Amygdala (tissue), 56 donors: ENCODE data around the gene EPN3.

Experiments used
- DNase-seq, 56 donors: peaks; one replicate each; lab custom pipeline; 2025; lab: John Stamatoyannopoulos, UW

The EPN3 gene

DNA sequence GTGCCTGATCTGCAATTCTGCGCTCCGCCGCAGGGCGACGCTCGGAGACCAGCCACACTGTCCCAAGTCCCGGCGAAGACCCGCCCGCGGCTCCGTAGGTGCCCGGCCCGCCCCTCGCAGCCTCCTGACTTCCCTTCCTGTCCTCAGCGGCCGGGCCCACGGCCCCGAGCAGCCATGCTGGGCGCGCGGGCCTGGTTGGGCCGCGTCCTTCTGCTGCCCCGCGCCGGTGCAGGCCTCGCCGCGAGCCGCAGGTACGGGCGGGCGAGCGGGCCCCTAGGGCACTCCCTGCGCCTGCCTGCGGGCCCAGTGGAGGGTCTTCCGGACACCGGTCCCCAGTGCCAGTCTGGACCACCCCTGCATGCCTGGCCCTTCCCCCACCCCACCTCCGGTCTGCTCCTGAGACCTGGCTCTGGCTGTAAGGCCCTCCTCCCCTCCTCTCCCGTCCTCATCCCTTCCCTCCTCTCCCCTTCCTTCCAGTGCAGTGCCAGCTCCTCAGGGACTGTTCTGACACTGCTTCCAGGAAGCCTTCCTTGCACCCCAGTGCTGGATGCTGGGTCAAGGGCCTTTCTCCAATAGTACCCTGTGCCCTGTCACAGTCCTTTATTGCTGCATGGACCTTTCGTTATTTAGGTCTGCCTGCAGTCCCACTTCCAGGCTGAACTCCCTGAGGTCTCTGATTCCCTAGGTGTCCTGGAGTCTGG, 14.7 kb downstream of the EPN3 start, which contains the start of gene SPATA20:
TSS of gene SPATA20 (plus strand) at position 140 of the 701 bp plus-strand sequence. CDS start at position 175, 35 bp downstream.
- DNase-seq = peak in 55 of 56 donors; percentile 19 to 89 (median 67)

GRCh38 chr17:50547736-50548083, 15.2 kb downstream of the EPN3 start:
- DNase-seq = no peak

DNA sequence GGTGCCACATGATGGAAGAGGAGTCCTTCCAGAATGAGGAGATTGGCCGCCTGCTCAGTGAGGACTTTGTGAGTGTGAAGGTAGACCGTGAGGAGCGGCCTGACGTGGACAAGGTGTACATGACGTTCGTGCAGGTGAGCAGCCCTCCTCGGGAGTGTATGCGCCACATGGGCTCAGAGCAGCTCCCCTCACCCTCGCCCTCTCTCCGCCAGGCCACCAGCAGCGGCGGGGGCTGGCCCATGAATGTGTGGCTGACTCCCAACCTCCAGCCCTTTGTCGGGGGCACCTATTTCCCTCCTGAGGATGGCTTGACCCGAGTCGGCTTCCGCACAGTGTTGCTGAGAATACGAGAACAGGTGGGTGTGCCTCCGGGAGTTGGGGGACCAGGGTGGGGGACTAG, 16.3 kb downstream of the EPN3 start:
- no peak for DNase-seq

GRCh38 chr17:50549256-50549941, 16.9 kb downstream of the EPN3 start:
- DNase-seq = no peak

DNA sequence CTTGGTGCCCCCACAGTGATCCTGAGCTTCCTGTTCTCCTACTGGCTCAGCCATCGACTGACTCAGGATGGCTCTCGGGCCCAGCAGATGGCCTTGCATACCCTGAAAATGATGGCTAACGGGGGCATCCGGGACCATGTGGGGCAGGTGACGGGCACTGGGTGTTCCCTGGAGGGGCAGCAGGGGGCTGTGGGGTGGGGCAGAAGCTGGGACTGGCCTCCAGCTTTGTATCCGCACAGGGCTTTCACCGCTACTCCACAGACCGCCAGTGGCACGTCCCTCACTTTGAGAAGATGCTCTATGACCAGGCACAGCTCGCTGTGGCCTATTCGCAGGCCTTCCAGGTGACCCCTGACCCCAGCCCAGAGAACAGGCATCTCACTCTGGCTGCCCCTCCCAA, 17.4 kb downstream of the EPN3 start:
- DNase-seq = no peak

DNA sequence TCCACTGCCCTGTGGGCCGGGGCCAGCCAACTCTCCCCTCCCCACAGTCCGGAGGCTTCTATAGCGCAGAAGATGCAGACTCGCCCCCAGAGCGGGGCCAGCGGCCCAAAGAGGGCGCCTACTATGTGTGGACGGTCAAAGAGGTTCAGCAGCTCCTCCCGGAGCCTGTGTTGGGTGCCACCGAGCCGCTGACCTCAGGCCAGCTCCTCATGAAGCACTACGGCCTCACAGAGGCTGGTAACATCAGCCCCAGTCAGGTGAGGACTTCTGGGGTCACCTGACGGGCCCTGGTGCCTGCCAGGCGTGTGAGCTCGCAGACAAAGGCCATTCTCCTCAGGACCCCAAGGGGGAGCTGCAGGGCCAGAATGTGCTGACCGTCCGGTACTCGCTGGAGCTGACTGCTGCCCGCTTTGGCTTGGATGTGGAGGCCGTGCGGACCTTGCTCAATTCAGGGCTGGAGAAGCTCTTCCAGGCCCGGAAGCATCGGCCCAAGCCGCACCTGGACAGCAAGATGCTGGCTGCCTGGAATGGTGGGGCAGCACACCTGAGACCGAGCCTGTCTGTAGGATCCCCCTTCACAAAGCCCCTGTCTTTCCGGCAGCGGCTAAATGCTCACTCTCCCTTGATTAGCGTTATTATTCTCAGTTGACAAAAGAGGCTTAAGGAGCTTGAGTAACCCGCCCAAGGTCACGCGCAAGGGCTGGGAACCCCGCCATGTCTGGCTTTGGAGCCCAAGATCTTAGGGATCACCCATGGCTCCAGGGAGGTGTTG, 18.3 kb downstream of the EPN3 start:
- DNase-seq = peak in 53 of 56 donors; percentile 11 to 83 (median 52)

DNA sequence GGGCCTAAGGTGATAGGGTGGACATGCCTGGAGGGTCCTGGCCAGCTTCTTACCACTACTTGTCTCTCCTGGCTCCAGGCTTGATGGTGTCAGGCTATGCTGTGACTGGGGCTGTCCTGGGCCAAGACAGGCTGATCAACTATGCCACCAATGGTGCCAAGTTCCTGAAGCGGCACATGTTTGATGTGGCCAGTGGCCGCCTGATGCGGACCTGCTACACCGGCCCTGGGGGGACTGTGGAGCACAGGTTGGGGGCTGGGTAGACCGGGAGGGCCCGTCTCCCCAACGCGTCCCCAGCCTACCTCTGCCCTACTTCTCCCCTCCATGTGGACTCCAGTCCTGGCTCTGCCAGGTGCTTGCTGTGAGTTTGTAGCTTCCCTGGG, 18.9 kb downstream of the EPN3 start:
- DNase-seq = no peak

- no peak for DNase-seq
These were observed 19.3 kb downstream of the EPN3 start for GRCh38 chr17:50551884-50552283.

GRCh38 chr17:50554201-50554600, 21.7 kb downstream of the EPN3 start:
- DNase-seq = no peak

DNA sequence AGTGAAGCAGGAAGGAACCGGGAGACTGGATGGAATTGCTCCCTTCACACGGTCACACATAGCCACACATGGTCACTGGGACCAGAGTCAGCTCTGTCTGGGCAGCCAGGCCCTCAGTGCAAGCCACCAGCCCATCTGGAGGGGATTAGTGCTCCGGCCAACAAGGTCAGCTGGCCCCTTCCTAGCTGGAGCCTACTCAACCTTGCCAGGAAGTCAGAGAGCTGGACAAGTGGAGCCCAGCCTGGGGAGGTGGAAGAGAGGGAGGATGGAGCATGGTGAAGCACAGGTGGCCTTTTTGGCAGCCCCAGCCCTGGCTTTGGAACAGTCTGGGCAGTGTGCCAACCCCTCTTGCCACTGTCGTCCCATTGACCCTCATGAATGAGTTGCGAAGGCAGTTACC, 24.3 kb downstream of the EPN3 start:
- peak in 12 of 56 donors; percentile 8 to 39 (median 22) for DNase-seq

GRCh38 chr17:50557630-50558029, 25.1 kb downstream of the EPN3 start:
- no peak for DNase-seq

- DNase-seq = no peak
These were observed 25.6 kb downstream of the EPN3 start for GRCh38 chr17:50558091-50558490.

DNA sequence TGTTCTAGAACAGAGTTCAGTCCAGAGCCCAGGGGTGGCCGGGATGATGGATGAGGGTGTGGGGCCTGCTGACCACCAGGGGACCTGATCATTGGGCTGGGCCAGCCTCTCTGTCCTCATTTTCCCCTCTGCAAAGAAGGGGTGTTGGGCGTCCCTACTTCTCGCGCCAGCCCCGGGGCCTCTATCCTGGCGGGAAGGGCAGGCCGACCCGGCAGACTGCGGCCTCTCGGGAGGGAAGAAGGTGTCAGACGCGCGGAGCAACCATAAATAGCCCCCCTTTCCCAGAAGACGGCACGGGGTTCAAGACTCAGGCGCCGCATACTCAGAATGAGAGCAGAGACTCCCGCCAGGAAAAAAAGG, 26.0 kb downstream of the EPN3 start:
- DNase-seq = no peak

DNA sequence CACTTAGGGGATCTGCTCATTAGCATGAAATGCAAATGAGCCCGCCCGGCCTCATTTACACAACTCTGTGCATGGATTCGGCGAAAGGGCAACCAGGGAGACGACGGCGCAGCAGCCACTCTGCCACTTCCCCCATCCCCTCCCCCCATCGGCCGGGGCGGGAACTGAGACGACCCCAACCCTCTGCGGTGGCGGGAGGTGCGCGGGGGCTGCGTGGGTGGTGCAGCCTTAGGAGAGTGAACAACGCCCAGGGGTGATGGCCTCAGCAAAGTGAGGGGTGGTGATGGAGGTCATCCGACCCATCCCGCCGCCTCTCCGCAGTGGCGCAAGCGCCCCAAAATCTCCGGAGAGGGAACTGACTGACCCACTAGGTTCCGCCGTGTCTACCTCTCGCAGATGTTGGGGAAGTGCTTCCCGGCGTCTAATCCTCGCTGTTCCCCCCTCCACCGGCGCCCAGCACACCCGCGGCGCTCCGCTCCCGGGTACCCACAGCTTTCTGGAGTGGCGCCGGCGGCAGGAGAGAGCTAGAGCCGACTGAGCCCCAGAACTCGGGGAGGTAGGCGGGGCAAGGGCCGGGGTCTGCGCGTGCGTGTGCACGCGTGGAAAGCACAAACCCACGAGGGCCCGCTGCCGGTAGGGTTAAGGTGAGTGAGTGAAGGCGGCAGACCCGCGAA, 26.5 kb downstream of the EPN3 start:
- peak in 3 of 56 donors; percentile 18 to 36 (median 20) for DNase-seq

- peak in 3 of 56 donors; percentile 13 to 74 (median 68) for DNase-seq
These were observed 27.2 kb downstream of the EPN3 start for GRCh38 chr17:50559674-50560184.

DNA sequence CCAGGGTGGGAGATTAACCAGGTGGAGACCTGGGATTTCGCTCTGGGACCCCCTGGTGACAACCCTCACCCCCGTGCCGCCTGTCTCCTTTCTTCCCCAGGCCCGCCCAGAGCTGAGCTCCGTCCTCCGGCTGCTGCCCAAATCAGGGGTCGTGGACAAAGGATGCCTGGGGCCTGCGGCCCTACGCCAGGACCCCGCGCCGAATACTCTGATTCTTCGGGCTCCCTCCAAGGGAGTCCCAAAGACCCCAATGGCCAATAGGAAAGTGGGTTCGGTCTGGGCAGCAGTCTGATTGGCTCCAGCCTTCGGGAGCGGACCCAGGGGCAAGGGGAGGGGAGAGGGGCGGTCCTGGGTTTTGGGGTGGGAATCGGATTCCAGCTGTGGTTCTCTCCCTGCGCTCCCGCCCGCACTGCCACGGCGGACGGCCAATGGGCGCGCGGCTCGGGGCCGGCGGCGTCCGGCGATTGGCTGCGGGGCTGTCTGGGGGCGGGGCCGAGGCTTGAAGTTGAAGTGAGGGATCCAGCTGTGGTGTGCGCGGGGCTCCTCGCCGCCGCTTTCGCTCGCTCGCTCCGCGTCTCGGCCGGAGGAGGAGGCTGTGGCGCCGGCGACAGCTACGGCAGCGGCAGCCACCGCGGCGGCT, 27.8 kb downstream of the EPN3 start, which contains the start of gene CACNA1G:
TSS of gene CACNA1G (plus strand) at position 531 of the 640 bp plus-strand sequence. CDS start 745 bp downstream, outside the sequence.
- peak in 54 of 56 donors; percentile 7 to 86 (median 66) for DNase-seq

DNA sequence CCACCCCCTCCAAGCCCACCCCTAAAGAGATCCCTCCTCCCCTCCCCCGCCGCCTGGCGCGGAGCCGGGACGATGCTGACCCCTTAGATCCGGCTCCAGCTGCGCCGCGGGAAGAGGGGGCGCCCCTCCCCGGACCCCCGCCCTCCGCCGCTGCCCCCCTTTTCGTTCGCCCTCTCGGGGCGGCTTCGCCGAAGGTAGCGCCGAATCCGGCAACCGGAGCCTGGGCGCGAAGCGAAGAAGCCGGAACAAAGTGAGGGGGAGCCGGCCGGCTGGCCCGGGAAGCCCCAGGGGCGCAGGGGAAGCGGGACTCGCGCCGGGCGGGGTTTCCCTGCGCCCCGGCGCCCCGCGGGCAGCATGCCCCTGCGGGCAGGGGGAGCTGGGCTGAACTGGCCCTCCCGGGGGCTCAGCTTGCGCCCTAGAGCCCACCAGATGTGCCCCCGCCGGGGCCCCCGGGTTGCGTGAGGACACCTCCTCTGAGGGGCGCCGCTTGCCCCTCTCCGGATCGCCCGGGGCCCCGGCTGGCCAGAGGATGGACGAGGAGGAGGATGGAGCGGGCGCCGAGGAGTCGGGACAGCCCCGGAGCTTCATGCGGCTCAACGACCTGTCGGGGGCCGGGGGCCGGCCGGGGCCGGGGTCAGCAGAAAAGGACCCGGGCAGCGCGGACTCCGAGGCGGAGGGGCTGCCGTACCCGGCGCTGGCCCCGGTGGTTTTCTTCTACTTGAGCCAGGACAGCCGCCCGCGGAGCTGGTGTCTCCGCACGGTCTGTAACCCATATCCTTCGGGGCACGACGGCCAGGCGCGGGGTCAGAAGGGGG, 28.6 kb downstream of the EPN3 start:
- DNase-seq = no peak

GRCh38 chr17:50561746-50562141, 29.2 kb downstream of the EPN3 start:
- DNase-seq = peak in 1 of 56 donors; percentile 18
